NCI-H146 (cell line): ENCODE data around the gene CHERP.
"Not testable (repeated sequence)": the region's sequence is repeated elsewhere in the genome, so short reads cannot be mapped to it uniquely, and the experiment has no call there.

Experiments used
- DNase-seq: peaks from one replicate; lab custom pipeline; 2025; lab: John Stamatoyannopoulos, UW

The CHERP gene

DNA sequence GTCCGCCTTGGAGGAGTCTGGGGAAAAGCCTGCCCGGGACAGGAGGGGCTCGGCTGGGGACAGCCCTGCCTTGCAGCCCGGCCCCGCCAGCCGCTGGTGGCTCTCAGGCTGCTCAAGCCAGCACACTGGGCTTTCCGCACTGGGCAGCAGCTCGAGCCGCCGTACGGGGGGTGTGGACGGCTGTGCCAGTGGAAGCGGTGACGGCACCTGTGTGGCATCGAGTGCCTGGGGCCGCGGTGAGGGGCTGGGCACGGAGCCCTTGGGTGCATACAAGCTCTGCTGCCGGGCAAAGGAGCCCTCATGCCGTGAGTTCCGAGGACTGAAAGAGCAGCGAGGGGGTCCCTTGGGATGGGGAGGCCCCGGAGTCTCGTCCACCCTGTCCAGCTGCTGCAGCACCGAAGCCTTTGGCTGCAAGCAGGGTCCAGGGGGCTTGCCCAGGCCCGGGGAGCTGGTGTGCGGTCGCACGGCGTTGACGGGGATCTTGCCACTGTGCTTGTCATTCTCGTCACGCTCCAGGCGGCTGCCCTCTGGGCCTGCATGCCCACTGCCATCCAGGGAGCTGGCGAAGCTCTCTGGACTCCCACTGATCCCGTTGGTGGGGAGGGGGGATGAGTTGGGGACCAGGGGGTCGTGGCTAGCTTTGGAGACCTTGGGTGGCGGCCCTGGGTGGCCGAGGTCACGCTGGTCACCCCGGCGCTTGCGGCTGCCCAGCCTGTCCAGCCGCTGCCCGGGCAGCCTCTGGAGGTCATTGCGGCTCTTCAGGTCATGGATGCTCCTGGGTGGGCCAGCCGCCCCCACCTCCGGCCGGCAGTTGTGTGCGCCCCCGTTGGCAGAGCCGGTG, 34.7 kb upstream of the CHERP start:
- no peak for DNase-seq

DNA sequence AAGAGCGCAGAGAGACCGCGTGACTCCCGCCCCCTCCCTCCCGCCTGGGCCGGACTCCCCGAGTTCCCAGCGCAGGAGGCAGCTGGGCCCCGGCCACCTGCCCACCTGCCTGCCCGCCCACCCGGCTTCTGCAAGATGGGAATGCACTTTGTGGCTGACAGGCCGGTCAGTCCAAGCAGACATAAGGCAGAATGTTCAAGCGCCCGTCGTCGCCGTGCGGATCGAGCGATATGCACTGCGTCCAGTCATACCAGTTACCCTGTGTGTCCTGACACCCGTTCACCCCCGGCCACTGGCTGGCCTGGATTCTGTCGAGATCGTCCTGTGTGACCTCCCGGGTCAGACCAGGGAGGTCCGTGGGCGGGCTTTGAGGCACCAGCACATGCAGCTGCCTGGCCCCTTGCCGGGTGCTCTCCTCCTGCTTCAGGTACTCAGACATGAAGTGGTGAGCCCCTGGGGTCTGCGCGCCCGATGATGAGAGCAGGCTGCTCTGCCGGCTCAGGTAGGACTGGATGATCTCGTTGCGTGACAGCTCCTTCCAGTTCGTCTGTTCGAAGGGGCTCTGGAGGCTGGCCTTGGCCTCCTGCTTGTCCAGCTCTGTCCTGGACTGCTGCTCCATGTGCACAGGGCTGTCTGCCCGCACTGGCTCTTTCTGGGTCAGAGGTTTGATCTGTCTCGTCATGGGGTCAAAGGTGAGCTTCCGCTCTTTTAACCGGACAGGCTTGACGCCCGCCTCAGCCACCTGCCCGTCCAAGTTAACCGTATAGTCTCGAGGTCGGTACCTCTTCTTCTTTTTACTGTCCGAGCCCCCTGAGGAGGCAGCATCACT, 33.8 kb upstream of the CHERP start:
- no peak for DNase-seq

DNA sequence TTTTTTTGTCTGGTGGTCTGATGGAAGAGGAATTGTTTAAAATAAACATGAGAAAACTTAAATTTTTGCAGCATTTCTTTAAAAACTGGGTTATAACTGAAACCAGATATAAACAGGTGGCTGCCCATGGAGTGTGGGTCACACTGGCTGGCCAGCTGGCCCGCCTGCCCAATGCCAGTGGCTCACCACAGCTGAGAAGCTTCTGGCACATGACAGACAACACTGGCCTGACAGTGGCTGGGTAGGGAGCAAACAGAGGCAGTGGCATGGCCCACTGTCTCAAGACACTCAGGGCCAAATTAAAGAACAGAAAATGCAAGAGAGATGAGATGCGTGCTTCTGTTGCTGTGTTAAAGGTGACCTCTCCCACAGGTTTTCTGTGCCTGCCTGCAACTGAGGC, 33.0 kb upstream of the CHERP start:
- no peak for DNase-seq

DNA sequence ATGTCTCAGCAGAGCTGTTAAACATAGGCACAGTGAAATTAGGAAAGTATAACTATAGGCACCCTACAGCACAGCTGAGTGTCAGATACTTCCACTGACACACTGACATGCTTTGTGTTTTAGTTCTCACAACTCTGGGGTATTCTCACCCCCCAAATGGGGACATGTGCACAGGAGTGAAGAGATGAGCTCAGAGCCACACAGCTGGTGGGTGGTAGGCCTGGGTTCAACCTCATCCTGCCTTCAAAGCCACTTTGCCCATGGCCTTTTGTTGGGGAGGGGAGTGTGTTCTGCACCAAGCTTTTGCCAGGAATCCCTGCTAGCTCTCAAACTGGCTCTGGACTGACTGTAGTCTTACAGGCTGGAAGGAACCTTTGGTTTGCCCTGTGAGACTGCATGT, 31.7 kb upstream of the CHERP start:
- no peak for DNase-seq

DNA sequence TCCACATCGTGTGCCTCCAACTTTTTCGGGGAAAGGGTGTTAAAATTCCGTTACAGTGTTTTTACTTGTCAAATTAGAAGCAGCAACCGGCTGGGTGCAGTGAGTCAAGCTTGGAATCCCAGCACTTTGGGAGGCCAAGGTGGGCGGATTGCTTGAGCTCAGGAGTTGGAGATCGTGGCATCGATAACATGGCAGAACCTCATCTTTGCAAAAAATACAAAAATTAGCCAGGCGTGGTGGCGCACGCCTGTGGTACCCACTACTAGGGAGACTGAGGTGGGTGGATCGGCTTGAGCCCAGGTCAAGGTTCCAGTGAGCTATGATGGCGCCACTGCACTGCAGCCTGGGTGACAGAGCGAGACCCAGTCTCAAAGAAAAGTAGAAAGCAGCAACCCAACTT, 31.1 kb upstream of the CHERP start:
- no peak for DNase-seq

DNA sequence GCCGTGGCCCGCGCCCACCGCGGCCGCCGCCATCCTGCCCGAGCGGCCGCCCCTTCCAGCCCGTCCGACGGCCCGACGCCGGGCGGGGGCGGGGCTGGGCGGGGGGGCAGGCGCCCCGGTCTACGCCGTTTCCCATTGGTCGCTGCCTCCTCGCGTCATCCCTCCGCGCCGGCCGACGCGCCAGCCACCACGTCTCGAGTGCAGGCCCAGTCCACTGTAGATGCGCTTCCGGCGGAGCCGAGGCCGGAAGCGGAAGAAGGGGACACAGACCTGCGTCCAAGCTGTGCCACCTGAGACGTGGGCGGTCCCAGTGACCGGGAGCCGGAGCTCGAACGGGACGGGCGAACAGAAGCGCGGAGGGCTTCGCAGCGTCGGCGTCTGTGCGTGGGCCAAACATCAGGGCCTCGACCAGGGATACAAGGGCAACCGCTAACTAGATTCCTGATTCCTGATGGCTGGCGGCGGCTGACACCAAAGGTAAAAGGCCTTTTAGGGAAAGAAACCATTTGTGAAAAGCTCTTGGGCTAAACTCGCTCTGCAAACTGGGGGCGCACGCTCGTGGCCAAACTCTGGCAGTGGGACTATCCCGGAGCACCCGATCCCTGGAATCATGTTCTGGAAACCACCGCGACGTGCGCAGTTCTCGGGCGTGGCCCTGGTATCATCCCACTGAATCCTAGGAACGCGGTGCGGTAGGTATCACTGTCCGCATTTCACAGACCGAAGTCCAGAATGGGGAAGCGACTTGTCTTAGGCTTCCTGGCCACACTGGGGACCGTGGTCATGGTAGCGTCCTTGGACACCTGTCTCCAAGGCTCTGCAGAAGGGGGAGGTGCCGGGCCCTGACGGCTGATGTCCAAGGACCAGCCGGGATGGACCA, 30.3 kb upstream of the CHERP start, which contains the start of gene SLC35E1:
TSS of gene SLC35E1 (minus strand) at position 84 of the 880 bp plus-strand sequence. CDS start at position 33, 51 bp downstream.
- DNase-seq = peak; percentile 97

DNA sequence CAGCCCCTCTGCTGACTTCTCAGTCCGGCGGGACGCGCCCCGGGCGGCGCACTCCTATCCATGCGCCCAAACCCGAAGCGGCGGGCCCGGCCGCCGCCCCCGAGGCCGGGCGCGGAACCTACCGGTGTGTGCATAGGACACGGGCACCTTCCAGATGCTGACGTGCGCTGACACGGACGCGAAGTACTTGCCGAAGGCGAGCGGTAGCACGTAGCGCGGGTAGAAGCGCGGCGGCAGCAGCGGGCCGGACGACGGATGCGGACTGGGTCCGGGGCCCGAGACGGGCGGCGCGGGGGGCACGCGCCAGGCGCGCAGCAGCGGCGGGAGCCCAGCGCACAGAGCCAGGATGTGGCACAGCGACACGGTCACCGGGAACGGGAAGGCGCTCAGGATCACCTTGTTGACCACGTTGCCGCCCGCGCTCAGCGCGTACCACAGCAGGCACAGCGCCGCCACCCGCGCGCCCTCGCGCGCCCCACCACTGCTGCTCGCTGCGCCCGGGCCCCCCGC, 29.6 kb upstream of the CHERP start:
- peak; percentile 63 for DNase-seq

DNA sequence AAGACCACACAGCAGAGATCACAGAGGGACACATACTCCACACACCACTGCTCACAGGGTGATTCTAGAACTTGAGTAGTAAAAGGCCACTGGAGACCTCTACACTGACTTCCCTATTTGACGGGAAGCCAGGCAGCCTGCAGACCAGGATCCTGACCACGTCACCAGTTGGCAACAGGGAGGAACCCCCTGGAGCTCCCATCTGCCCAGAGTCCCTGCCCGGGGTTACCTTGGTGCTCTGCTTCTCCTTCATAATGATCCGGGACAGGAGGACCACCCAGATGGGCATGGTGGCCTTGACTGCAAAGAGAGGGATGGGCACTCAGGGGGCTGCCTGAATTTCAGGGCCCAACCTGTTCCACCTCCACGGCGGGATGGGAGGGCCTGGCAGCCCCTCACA, 29.0 kb upstream of the CHERP start:
- DNase-seq = peak; percentile 28

DNA sequence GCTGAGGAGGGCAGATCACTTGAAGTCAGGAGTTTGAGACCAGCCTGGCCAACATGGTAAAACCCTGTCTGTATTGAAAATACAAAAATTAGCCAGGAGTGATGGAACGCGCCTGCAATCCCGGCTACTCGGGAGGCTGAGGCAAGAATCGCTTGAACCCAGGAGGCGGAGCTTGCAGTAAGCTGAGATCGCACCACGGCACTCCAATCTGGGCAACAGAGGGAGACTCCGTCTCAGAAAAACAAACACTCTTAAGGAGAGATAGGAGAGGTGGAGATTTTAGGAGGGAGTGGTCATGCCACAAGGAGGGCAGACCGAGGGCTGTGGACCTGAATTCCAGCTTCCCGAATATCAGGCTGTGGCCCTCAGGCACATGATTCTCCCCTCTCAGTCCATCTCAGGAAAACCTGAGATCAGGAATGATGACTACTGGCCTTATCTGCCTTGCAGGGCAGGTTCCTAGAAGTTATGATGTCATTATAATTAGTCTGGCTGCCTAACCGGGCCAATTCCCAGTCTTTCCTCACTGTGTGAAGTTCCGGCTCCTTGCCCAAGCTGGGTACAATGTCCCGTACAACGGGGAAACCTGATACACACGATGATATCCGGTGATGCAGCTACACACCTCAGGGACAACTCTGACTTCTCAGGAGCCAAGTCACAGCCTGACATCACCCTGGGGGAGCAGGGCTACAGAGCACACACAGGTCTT, 27.5 kb upstream of the CHERP start:
- DNase-seq = no peak

DNA sequence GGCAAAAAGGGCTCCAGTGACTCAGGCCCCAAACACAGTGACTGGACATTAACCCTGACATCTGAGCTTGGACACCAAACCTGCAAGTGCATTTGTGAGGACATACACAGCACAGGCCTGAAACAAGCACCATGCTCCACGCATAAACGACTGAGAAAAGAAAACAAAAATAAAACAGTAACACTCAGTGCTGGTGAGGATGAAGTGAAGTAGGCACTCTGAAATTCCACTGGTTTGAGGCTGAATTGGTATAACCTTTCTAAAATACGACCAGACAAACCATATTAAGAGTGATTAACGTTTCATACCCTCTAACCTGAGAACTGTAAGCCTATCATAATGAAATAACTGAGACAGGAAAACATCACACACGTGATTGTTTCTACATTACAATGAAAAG, 24.5 kb upstream of the CHERP start:
- DNase-seq = no peak

DNA sequence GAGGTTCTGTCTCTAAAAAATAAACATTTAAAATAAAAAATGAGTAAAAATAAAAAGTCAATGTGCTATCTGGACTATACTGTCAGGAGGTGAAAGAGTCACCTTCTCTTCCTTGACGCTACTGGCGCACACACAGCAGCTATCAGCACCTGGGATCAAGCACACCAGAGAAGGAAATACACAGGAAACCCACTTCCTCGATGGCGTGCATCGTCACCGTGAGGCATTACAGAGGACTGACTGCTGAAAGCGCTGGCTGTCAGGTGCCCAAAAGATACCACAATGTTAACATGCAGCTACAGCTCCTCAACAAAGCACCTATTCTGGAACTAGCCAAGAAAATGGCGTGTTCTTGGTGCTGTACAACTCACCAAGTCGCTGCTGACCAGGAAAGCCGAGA, 23.9 kb upstream of the CHERP start:
- DNase-seq = no peak

DNA sequence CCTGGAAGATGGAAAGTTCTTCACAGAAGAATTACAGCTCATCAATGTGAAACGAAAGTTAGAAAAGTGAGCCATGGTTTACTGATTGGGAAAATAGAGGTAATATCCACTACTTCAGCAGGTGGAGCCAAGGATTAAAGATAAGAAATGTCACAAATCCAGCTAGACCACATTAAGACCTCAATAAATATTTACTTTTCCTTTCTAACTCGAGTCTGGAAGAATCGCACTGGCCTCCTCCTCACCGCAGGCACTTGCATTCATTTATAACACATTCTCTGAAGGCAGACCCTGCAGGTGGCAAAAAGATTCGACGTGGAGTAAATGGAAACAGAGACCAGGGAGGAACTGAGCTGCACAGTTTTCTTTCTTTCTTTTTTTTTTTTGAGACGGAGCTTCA, 22.6 kb upstream of the CHERP start:
- no peak for DNase-seq

DNA sequence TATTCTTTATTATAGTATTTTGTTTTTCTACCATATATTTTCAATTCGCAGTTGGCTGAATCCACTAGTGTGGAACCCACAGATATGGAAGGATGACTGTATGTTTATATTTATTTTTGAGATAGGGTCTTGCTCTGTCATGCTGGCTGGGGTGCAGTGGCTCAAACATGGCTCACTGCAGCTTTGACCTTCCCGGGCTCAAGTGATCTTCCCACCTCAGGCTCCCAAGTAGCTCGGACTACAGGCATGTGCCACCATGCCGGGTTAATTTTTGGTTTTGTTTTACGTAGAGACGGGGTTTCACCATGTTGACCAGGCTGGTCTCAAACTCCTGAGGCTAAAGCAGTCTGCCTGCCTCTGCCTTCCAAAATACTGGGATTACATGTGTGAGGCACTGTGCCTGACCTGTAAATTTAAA, 20.4 kb upstream of the CHERP start:
- DNase-seq = no peak

DNA sequence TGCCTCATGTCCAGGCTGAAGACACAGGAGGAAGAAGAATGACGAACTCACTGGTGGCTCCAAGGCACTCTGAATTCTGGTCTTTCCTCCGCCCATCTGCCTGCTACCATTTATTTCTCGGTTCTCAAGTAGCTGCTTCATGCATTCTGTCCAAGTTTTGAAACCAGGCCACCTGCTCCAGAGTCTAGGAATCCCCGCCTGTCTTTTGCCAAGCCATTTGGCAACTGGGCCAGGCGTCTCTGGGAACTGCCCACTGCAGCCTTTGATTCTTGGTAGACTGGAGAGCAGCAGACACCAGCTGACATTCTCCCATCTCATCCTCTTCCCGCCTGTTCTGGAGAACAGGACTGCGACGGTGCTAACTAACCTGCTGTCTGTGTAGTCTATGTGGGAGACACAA, 19.1 kb upstream of the CHERP start:
- DNase-seq = no peak

DNA sequence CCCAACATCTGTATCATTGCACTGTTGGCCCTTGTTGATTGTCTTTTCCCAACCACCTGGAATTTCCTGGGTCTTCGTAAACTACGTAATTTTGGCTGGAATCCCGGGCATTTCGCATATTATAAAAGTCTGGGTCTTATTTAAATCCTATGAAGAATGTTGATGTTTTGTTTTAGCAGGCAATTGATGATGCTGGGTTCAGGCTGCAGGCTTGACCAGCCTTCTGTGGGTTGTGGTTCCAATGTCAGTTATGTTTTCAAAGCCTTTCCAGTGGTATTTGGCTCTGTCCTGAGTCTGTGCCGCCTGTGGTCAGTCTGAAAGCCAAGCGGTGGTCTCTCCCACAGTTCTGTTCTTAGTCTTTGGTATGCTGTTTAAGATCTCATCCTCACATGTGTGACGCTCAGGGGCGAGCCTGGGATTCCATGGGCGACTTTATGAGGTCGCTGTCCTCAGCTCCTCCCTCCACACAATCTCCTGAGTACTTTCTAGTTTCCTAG, 17.6 kb upstream of the CHERP start:
- no peak for DNase-seq

DNA sequence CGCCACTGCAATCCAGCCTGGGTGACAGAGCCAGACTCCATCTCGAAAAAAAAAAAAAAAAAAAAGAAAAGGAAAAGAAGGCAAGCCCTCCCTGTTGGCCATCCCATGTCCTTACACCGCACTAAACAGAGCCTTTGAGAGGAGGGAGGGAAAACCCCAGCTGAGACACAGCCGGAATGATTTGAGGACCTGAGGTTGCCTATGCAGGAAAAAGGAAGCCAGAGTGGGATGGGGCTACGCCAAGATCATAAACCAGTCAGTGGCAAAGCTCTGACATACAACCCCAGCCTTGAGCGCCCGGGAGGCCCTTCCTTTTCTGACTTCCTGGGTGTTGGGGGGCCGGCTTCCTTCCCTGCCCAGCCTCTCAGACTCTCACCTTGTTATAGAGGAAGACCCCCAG, 12.5 kb upstream of the CHERP start:
- DNase-seq = no peak

DNA sequence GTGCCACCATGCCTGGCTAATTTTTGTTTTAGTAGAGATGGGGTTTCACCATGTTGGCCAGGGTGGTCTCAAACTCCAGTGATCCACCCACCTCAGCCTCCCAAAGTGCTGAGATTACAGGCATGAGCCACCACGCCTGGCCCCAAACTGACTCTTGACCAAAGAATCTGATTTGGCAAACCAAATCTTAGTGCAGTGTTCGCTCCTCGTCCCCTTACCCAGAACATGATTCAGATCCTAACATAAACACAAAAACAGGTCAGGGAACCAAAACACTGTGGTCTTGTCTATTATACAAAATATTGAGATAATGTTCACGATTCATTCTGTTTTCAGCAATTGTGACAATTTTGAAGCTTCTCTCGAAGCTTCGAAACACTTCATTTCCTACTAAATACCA, 9.7 kb upstream of the CHERP start:
- DNase-seq = not testable (repeated sequence)

DNA sequence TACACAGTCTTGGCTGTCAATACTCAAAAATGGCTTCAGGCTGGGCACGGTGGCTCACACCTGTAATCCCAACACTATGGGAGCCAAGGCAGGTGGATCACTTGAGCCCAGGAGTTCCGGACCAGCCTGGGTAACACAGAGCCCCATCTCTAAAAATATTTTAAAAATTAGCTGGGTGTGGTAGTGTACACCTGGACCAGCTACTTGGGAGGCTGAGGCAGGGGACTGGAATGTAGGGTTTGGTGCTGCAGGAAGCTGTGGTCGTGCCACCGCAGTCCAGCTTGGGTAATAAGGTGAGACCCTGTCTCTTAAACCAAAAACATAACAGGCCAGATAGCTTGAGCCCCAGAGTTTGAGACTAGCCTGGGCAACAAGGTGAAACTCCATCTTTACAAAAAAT, 6.7 kb upstream of the CHERP start:
- DNase-seq = no peak

DNA sequence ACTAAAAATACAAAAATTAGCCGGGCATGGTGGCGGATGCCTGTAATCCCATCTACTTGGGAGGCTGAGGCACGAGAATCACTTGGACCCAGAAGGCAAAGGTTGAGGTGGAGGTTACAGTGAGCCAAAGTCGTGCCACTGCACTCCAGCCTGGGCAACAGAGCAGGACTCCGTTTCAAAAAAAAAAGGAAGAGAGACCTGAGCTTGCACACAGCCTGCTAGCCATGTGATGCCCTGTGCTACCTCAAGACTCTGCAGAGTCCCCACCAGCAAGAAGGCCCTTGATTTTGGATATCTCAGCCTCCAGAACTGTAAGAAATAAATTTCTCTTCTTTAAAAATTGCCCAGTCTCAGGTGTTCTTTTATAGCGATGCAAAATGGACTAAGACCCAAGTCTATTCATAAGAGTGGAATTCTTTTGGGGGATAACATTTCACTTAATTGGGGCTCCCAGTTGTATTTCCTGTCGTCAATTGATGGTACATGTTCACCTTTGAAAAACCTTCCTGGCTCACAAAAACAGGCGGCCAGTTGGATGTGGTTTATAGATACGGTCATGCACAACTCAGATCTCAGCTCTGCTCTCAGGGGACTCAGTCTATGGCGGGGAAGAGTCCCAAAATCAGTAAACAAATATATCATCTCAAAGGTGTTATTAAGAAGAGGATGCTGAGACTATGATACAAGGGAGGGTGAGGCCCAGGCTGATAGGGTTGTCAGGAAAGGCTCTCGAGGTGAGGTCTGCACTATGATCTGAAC, 2.4 kb upstream of the CHERP start:
- DNase-seq = no peak

DNA sequence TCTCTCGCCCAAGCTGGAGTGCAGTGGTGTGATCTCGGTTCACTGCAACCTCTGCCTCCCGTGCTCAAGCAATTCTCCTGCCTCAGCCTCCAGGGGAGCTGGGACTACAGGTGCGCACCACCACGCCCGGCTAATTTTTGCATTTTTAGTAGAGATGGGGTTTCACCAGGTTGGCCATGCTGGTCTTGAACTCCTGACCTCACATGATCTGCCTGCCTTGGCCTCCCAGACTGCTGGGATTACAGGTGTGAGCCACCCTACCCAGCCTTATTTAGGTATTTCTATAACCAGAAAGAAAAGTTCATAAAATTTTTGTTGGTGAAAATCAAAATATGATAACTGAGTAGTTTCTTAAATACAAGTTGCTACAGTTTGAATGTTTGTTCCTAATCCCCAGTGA, 1.5 kb upstream of the CHERP start:
- not testable (repeated sequence) for DNase-seq
